Motor neuron (in vitro differentiated cells): Measurements from ENCODE around the gene ADAMTS7. TPM values are rescaled to one million over a fixed set of nuclear protein-coding genes. Genes with fewer than 3 reads are reported as not detected.
"Not testable (repeated sequence)": the region's sequence is repeated elsewhere in the genome, so short reads cannot be mapped to it uniquely, and the experiment has no call there.

Experiments
- ATAC-seq, 8 experiments: fragments of 200-7000 bp; cut with Tn5 transposase; replicated peaks in 6 of 8; 2 replicates each; pipeline ENCODE4 v1.8.0; 2021; ENCODE audit warnings: mild to moderate bottlenecking in 8 of 8, moderate library complexity in 8 of 8
- H3K27ac ChIP-seq, 2 donors: fragments of 250-450 bp; sonication (Bioruptor Pico); 2 replicates each; pipeline ENCODE4 v1.9.0; 2021; ENCODE audit warnings: antibody characterized with exemption in 2 of 2, mild to moderate bottlenecking in 2 of 2, moderate library complexity in 1 of 2
- H3K4me1 ChIP-seq, 2 donors: fragments of 250-450 bp; sonication (Bioruptor Pico); replicated peaks in 1 of 2; 2 replicates each; pipeline ENCODE4 v1.6.1; 2021; ENCODE audit warnings: antibody characterized with exemption in 2 of 2, mild to moderate bottlenecking in 2 of 2, moderate library complexity in 1 of 2
- H3K4me3 ChIP-seq, 5 donors: fragments of 250-450 bp; sonication (Bioruptor Pico); 2 replicates each; pipeline ENCODE4 v1.9.0; 2021; ENCODE audit warnings: antibody characterized with exemption in 5 of 5, mild to moderate bottlenecking in 5 of 5, moderate library complexity in 4 of 5
- WGBS, 10 experiments: fragments of 450-650 bp; shearing (Covaris generic); methylation state at CpG; one replicate each; pipeline ENCODE4 v1.0.0; 2022; 5-methylcytosine and 5-hydroxymethylcytosine counted together
- in situ Hi-C, 9 experiments: fragments of 400-800 bp; cut with MboI; loops; one replicate each; pipeline ENCODE4 v1.15.0; 2021; ENCODE audit warnings: low sequenced_read_pairs in 9 of 9, low pct_unique_long_range_greater_than_20kb in 2 of 9; ENCODE audit not compliant: unreplicated experiment in 9 of 9
- total RNA-seq, 8 experiments: library from RNA; unstranded; fragments of 300-600 nt; gene quantifications; 2 replicates each; pipeline versions ENCODE4 v1.2.3 to v1.2.4, GENCODE V29; 2022

The ADAMTS7 gene
- total RNA-seq, 8 experiments from 2014 or later, result 2.1 to 9.6 (median 4.3) TPM

- Histone ChIP-seq H3K4me1 (peaks cover 5% of the 10 kb centered on the region in 2 donors), H3K4me3 (peak overlapping the region; percentile 50 to 61 (median 56)), H3K27ac (peak overlapping the region; percentile 6 to 52)
- peak; percentile 4 to 19 (median 13) for ATAC-seq
- in situ Hi-C loops, result no loop called here
- WGBS, 10 experiments, result 60% methylated on average over 2 of the region's 24 CpGs; no CpG with 5 or more reads in 9 of the 10 experiments
Measured at GRCh38 chr15:78811825-78812183, 540 bp upstream of the ADAMTS7 start.

- H3K4me3 ChIP-seq, result peak overlapping the region; percentile 50 to 61 (median 56)
- no peak overlapping the region for H3K27ac ChIP-seq
- peaks cover 5% of the 10 kb centered on the region in 2 donors for H3K4me1 ChIP-seq
- in situ Hi-C loops, result no loop called here
- peak; percentile 16 to 53 (median 34) for ATAC-seq
- 0 to 2% (median 0%) methylated on average over 2 to 11 of the region's 76 CpGs; no CpG with 5 or more reads in 7 of the 10 experiments for WGBS, 10 experiments
Measured at GRCh38 chr15:78810362-78811123, 721 bp downstream of the ADAMTS7 start.

GRCh38 chr15:78810003-78810361, 1.3 kb downstream of the ADAMTS7 start:
- peak overlapping the region; percentile 50 to 61 (median 56) for H3K4me3 ChIP-seq
- in situ Hi-C loops, result no loop called here
- WGBS, 10 experiments, result 0 to 43% (median 39%) methylated on average over 1 to 6 of the region's 11 CpGs; no CpG with 5 or more reads in 5 of the 10 experiments
- peaks cover 5 to 6% of the 10 kb centered on the region in 2 donors for H3K4me1 ChIP-seq
- no peak overlapping the region for H3K27ac ChIP-seq
- ATAC-seq, result no peak

- no peak overlapping the region for H3K27ac ChIP-seq
- 14 to 80% (median 44%) methylated on average over 1 to 2 of the region's 2 CpGs; no CpG with 5 or more reads in 5 of the 10 experiments for WGBS, 10 experiments
- no peak overlapping the region for H3K4me3 ChIP-seq
- peaks cover 7 to 13% of the 10 kb centered on the region in 2 donors for H3K4me1 ChIP-seq
- in situ Hi-C loops, result no loop called here
- ATAC-seq, result no peak
Measured at GRCh38 chr15:78808550-78808949, 2.7 kb downstream of the ADAMTS7 start.

GRCh38 chr15:78807359-78807758, 3.9 kb downstream of the ADAMTS7 start:
- Histone ChIP-seq H3K4me1 (peaks cover 7 to 13% of the 10 kb centered on the region in 2 donors), H3K27ac (no peak overlapping the region), H3K4me3 (no peak overlapping the region)
- ATAC-seq, result no peak
- in situ Hi-C loops, result no loop called here
- WGBS, 10 experiments, result 80 to 100% (median 97%) methylated on average over 1 to 2 of the region's 2 CpGs; no CpG with 5 or more reads in 4 of the 10 experiments

- no peak overlapping the region for H3K4me3 ChIP-seq
- ATAC-seq, result peak in 5 of 8 experiments; percentile 33 to 51 (median 49)
- no peak overlapping the region for H3K27ac ChIP-seq
- in situ Hi-C loops, result no loop called here
- WGBS, 10 experiments, result 0 to 80% (median 49%) methylated on average over 2 to 8 of the region's 14 CpGs; no CpG with 5 or more reads in 1 of the 10 experiments
- peaks cover 2 to 7% of the 10 kb centered on the region in 2 donors for H3K4me1 ChIP-seq
Measured at GRCh38 chr15:78804391-78804792, 6.9 kb downstream of the ADAMTS7 start.

- 91 to 98% (median 95%) methylated on average over 5 to 17 of the region's 21 CpGs; no CpG with 5 or more reads in 3 of the 10 experiments for WGBS, 10 experiments
- ATAC-seq, result no peak
- Histone ChIP-seq H3K4me1 (peaks cover 2 to 7% of the 10 kb centered on the region in 2 donors), H3K4me3 (no peak overlapping the region), H3K27ac (no peak overlapping the region)
- in situ Hi-C loops, result no loop called here
Measured at GRCh38 chr15:78800806-78801205, 10.5 kb downstream of the ADAMTS7 start.

- Histone ChIP-seq H3K4me3 (no peak overlapping the region), H3K27ac (no peak overlapping the region), H3K4me1 (peaks cover 2 to 7% of the 10 kb centered on the region in 2 donors)
- 94 to 100% (median 98%) methylated on average over 1 to 13 of the region's 48 CpGs; no CpG with 5 or more reads in 7 of the 10 experiments for WGBS, 10 experiments
- in situ Hi-C loops, result no loop called here
- ATAC-seq, result no peak
Measured at GRCh38 chr15:78800189-78800588, 11.1 kb downstream of the ADAMTS7 start.

GRCh38 chr15:78799102-78799501, 12.2 kb downstream of the ADAMTS7 start:
- ATAC-seq, result peak in 5 of 8 experiments; percentile 39 to 92 (median 85)
- in situ Hi-C loops, H3K4me1 ChIP-seq, H3K27ac ChIP-seq, H3K4me3 ChIP-seq: not testable (repeated sequence)
- 80% methylated on average over 1 of the region's 7 CpGs; no CpG with 5 or more reads in 9 of the 10 experiments for WGBS, 10 experiments

- H3K4me3 ChIP-seq, H3K4me1 ChIP-seq, in situ Hi-C loops, H3K27ac ChIP-seq: not testable (repeated sequence)
- WGBS, 10 experiments, result 0 to 6% methylated on average over 1 to 3 of the region's 5 CpGs; no CpG with 5 or more reads in 8 of the 10 experiments
- ATAC-seq, result peak in 3 of 8 experiments; percentile 61 to 96 (median 94)
Measured at GRCh38 chr15:78798355-78798754, 12.9 kb downstream of the ADAMTS7 start.

GRCh38 chr15:78797951-78798350, 13.3 kb downstream of the ADAMTS7 start:
- WGBS, 10 experiments, result 63 to 100% methylated on average over 1 to 5 of the region's 13 CpGs; no CpG with 5 or more reads in 8 of the 10 experiments
- Histone ChIP-seq H3K4me1 (no peaks in the 10 kb centered on the region), H3K4me3 (no peak overlapping the region), H3K27ac (no peak overlapping the region)
- in situ Hi-C loops, result no loop called here
- ATAC-seq, result peak in 1 of 8 experiments; percentile 43

- in situ Hi-C loops, result no loop called here
- no peak overlapping the region for H3K4me3 ChIP-seq
- H3K27ac ChIP-seq, result no peak overlapping the region
- no peaks in the 10 kb centered on the region for H3K4me1 ChIP-seq
- no peak for ATAC-seq
- 80 to 81% methylated on average over 1 to 3 of the region's 15 CpGs; no CpG with 5 or more reads in 8 of the 10 experiments for WGBS, 10 experiments
Measured at GRCh38 chr15:78796510-78796909, 14.8 kb downstream of the ADAMTS7 start.

- no peak overlapping the region for H3K4me3 ChIP-seq
- in situ Hi-C loops, result no loop called here
- H3K27ac ChIP-seq, result no peak overlapping the region
- ATAC-seq, result no peak
- H3K4me1 ChIP-seq, result no peaks in the 10 kb centered on the region
Measured at GRCh38 chr15:78795043-78795442, 16.2 kb downstream of the ADAMTS7 start.
